Raji (cell line): ENCODE measurements around the gene GRIK3.

Experiments
- POLR2A ChIP-seq: IDR thresholded peaks from 2 replicates; pipeline ENCODE4 v1.6.1; 2011; ENCODE audit warnings: low read depth, low read length, control low read depth; ENCODE audit not compliant: insufficient read depth

The GRIK3 gene

GRCh38 chr1:36784147-36784859 lies 250.0 kb downstream of the GRIK3 start:
- TF ChIP-seq POLR2A = no peak

- TF ChIP-seq POLR2A = no peak
Observed at GRCh38 chr1:36783475-36783874, 250.8 kb downstream of the GRIK3 start.

GRCh38 chr1:36782785-36783184 lies 251.5 kb downstream of the GRIK3 start:
- no peak for TF ChIP-seq POLR2A

- no peak for TF ChIP-seq POLR2A
Observed at GRCh38 chr1:36782085-36782484, 252.2 kb downstream of the GRIK3 start.

- TF ChIP-seq POLR2A = no peak
Observed at GRCh38 chr1:36781098-36781497, 253.2 kb downstream of the GRIK3 start.

- TF ChIP-seq POLR2A = no peak
Observed at GRCh38 chr1:36778740-36779139, 255.6 kb downstream of the GRIK3 start.

GRCh38 chr1:36776948-36777831 lies 257.1 kb downstream of the GRIK3 start:
- TF ChIP-seq POLR2A = no peak

- TF ChIP-seq POLR2A = no peak
Observed at GRCh38 chr1:36776256-36776655, 258.1 kb downstream of the GRIK3 start.

GRCh38 chr1:36775716-36776115 lies 258.6 kb downstream of the GRIK3 start:
- TF ChIP-seq POLR2A = no peak

- TF ChIP-seq POLR2A = no peak
Observed at GRCh38 chr1:36773827-36774541, 260.3 kb downstream of the GRIK3 start.

- no peak for TF ChIP-seq POLR2A
Observed at GRCh38 chr1:36772647-36773495, 261.4 kb downstream of the GRIK3 start.

GRCh38 chr1:36771660-36772284 lies 262.5 kb downstream of the GRIK3 start:
- TF ChIP-seq POLR2A = no peak

- TF ChIP-seq POLR2A = no peak
Observed at GRCh38 chr1:36771240-36771639, 263.1 kb downstream of the GRIK3 start.
